ENCODE results near the gene TBC1D24.

TBC1D24 gene

DNA sequence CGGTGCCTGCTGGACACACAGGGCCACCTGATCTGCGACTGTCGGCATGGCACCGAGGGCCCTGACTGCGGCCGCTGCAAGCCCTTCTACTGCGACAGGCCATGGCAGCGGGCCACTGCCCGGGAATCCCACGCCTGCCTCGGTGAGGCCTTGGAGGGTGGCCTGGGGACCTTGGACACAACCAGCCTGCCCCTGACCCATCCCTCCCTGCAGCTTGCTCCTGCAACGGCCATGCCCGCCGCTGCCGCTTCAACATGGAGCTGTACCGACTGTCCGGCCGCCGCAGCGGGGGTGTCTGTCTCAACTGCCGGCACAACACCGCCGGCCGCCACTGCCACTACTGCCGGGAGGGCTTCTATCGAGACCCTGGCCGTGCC lies 2.5 kb upstream of the TBC1D24 start:
- CTCF ChIA-PET = interaction anchor here (0.9 to 1.9 kb wide), 2 partner anchors 9 to 29 kb away, joined by 4 read pairs; no protein-coding TSS in a partner anchor
- no peak for DNase-seq (ENCODE audit: low read depth, low spot score)
- H3K4me3 ChIP-seq (ENCODE audit: low read depth, low read length) = no peak overlapping the region
- TF ChIP-seq, protein P1, sequence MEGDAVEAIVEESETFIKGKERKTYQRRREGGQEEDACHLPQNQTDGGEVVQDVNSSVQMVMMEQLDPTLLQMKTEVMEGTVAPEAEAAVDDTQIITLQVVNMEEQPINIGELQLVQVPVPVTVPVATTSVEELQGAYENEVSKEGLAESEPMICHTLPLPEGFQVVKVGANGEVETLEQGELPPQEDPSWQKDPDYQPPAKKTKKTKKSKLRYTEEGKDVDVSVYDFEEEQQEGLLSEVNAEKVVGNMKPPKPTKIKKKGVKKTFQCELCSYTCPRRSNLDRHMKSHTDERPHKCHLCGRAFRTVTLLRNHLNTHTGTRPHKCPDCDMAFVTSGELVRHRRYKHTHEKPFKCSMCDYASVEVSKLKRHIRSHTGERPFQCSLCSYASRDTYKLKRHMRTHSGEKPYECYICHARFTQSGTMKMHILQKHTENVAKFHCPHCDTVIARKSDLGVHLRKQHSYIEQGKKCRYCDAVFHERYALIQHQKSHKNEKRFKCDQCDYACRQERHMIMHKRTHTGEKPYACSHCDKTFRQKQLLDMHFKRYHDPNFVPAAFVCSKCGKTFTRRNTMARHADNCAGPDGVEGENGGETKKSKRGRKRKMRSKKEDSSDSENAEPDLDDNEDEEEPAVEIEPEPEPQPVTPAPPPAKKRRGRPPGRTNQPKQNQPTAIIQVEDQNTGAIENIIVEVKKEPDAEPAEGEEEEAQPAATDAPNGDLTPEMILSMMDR (IDR thresholded peaks at IDR 0.05; ENCODE audit: insufficient read depth, low read length, missing control alignments) = no peak
- POLR2A ChIA-PET = interaction anchor here (0.5 kb wide), 1 partner anchor 454 kb away, joined by 3 read pairs; no protein-coding TSS in a partner anchor

DNA sequence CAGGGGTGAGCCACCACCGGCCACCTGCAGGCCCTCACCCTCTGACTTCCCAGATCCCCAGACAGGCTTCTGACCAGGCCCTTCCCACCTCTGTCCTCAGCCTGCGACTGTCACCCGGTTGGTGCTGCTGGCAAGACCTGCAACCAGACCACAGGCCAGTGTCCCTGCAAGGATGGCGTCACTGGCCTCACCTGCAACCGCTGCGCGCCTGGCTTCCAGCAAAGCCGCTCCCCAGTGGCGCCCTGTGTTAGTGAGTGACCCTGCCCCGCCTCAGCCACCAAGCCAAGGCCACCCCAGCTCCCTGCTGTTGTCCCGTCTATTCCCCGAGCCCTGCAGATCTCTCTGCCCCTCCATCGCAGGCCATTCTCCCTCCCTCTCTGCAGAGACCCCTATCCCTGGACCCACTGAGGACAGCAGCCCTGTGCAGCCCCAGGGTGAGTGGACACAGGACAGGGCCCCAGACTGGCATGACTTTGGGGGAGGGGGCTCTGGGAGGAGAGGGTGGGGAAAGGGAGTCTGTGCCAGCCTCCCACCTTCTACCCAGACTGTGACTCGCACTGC lies 2.0 kb upstream of the TBC1D24 start:
- CTCF ChIA-PET = interaction anchor here (0.6 to 1.9 kb wide), 3 partner anchors 9 to 28 kb away, joined by 3 to 4 read pairs (median 4); no protein-coding TSS in a partner anchor
- no peak for DNase-seq (ENCODE audit: low read depth, low spot score)

DNA sequence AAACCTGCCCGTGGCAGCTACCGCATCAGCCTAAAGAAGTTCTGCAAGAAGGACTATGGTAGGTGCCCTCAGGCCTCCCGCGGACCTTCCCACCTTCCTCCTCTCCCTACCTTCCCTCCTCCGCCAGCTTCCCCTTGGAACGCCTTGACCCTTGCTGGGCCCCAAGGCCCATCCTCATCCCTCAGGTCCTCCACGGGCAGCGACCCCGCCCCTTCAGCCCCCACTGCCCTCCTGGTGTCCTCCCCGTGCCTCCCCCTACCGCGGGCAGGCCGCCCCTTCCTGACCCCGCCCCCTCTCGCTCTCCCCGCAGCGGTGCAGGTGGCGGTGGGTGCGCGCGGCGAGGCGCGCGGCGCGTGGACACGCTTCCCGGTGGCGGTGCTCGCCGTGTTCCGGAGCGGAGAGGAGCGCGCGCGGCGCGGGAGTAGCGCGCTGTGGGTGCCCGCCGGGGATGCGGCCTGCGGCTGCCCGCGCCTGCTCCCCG lies 1.4 kb upstream of the TBC1D24 start:
- TF ChIP-seq, protein P1 (IDR thresholded peaks at IDR 0.05; ENCODE audit: insufficient read depth, low read length, missing control alignments) = no peak
- CTCF ChIA-PET = interaction anchor here (0.6 to 1.9 kb wide), 8 partner anchors 8 to 258 kb away, joined by 3 to 8 read pairs (median 4); no protein-coding TSS in a partner anchor
- H3K4me3 ChIP-seq (ENCODE audit: low read depth, low read length) = peak overlapping the region; percentile 78
- POLR2A ChIA-PET = no interaction called here
- no peak for DNase-seq (ENCODE audit: low read depth, low spot score)

More for the DNA sequence above, 2.0 kb upstream of the TBC1D24 start:
- H3K4me3 ChIP-seq (ENCODE audit: low read depth, low read length) = peak overlapping the region; percentile 78
- POLR2A ChIA-PET = interaction anchor here (0.5 kb wide), 1 partner anchor 454 kb away, joined by 3 read pairs; no protein-coding TSS in a partner anchor
- TF ChIP-seq, protein P1 (IDR thresholded peaks at IDR 0.05; ENCODE audit: insufficient read depth, low read length, missing control alignments) = no peak

DNA sequence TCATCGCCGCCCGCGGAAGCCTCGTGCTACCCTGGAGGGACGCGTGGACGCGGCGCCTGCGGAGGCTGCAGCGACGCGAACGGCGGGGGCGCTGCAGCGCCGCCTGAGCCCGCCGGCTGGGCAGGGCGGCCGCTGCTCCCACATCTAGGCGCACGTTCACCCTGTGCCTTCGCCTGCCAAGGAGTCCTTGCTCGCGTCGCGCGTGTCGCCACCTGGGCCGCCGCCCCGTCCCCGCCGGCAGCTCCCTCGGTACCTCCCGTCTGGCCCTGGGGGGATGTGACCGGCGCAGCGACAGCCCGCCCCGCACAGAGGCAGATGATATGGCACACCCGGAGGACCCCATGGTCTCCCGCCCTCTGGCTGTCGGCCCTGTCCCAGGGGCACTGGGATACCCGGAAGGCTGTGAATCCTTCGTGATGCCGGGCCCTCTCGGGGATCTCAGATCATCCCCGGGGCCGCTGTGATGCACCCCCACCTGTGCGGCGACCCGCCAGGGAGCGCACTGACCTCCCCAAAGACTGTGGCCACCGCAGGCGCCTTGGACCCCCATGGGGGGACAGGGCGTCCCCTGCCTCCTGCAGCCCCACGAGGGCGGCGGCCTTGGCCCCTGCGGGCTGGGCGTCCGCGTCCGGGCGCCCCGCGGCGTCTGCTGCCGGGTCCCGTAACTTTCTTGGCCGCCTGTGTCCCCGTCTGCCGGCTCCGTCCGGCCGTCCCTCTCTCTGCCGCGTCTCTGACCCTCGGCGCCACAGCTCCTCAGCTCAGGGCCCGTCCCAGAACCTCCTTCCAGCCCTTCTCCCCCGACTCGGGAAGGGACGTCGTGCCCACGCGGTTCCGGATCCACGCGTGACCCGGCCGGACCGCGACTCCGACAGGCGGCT lies 689 bp upstream of the TBC1D24 start:
- ChIA-PET CTCF (interaction anchor here (0.8 to 1.8 kb wide), 8 partner anchors 9 to 258 kb away, joined by 3 to 8 read pairs (median 3); partner anchors contain the start of gene TEDC2), POLR2A (interaction anchor here (1.0 to 1.6 kb wide), 4 partner anchors 9 to 134 kb away, joined by 3 to 6 read pairs (median 5); partner anchors contain the start of genes ABCA3 and TEDC2)
- no peak for DNase-seq (ENCODE audit: low read depth, low spot score)
- H3K4me3 ChIP-seq (ENCODE audit: low read depth, low read length) = peak overlapping the region; percentile 78
- TF ChIP-seq, protein P1 (IDR thresholded peaks at IDR 0.05; ENCODE audit: insufficient read depth, low read length, missing control alignments) = peak; percentile 2

DNA sequence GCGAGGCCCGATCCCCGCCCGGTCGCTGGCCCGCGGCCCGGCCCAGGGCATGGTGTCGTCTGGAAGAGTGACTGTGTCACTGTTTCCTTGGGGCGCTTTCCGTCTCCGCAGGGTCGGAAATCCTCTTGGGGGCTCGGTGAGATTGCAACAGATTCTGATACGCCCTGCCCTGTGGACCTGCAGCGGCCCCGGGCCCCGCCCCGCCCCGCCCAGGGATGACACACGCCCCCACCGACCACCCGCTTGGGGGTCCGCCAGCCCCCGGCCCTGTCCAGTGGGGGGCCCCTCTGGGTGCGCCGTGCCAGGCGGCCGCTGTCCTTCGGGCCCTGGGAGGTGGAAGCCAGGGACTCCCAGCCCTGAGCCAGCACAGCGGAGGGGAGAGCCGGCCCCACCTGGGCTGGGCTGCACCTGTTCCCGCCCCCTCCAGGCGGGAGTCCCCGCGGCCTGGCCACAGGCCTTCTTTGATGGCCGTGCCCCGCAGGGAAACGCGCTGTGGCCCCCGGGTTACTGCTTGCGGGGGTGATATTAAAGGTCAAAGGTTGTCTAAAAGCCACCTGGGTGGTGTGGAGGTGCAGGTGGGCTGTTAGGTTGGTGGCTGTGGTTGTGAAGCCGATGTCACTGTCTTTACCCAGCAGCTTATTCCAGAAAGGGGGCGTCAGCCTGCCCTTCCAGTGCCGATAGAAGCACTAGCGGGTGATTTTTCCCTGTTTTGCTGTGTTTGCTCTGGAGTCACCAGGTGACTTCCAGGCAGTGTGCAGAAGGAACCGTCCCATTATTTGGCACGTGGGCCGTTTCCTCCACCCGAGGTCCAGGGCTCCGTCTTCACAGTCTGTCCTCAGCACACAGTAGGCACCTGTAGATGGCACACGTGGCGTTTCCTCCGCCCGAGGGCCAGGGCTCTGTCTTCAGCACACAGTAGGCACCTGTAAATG lies 752 bp downstream of the TBC1D24 start:
- POLR2A ChIA-PET = interaction anchor here (1.0 to 1.6 kb wide), 4 partner anchors 8 to 135 kb away, joined by 3 to 6 read pairs (median 5); partner anchors contain the start of genes ABCA3 and TEDC2
- DNase-seq (ENCODE audit: low read depth, low spot score) = no peak
- peak overlapping the region; percentile 78 for H3K4me3 ChIP-seq (ENCODE audit: low read depth, low read length)
- CTCF ChIA-PET = interaction anchor here (1.1 to 1.8 kb wide), 4 partner anchors 9 to 26 kb away, joined by 3 to 8 read pairs (median 6); no protein-coding TSS in a partner anchor
- TF ChIP-seq, protein P1 (IDR thresholded peaks at IDR 0.05; ENCODE audit: insufficient read depth, low read length, missing control alignments) = no peak

Data from AG04449 (cell line).